ENCODE measurements around the gene ZNF827.

- TF ChIP-seq CTCF (conservative IDR thresholded peaks at IDR 0.05; ENCODE audit: low read depth in 2 of 2) (no peak), EZH2 (IDR thresholded peaks at IDR 0.05; ENCODE audit: low read depth, unreplicated experiment) (no peak), EZH2phosphoT487 (IDR thresholded peaks at IDR 0.05; ENCODE audit: unreplicated experiment) (no peak)
Observed at GRCh38 chr4:145821766-145822165, 116.9 kb downstream of the ZNF827 start.

All from GM23338 (cell line).